Testis (tissue), 3 donors: Measurements from ENCODE around the gene STAC2. TPM values are rescaled to one million over a fixed set of nuclear protein-coding genes. Genes with fewer than 3 reads are reported as not detected.

Experiments
- DNase-seq: peaks from one replicate; pipeline ENCODE4 v3.0.0-alpha.2; 2019
- H3K27ac ChIP-seq, 2 donors: fragments of 200-600 bp; sonication (generic); one replicate each; pipeline ENCODE4 v1.5.1; 2019
- H3K27me3 ChIP-seq: fragments of 200-600 bp; sonication (generic); one replicate; pipeline ENCODE4 v1.5.1; 2019
- H3K36me3 ChIP-seq: fragments of 200-600 bp; sonication (generic); one replicate; pipeline ENCODE4 v1.5.1; 2017; ENCODE audit warnings: low read depth; ENCODE audit errors: missing control alignments
- H3K4me1 ChIP-seq: fragments of 200-600 bp; sonication (generic); one replicate; pipeline ENCODE4 v1.5.1; 2019
- H3K4me3 ChIP-seq, 2 donors: fragments of 200-600 bp; sonication (generic); one replicate each; pipeline ENCODE4 v1.5.1; 2017 to 2019
- H3K9me3 ChIP-seq: fragments of 200-600 bp; sonication (generic); one replicate; pipeline ENCODE4 v1.5.1; 2017
- CTCF ChIP-seq, 3 experiments: fragments of 450-650 bp in 2 of 3; fragments of 200-600 bp in 1 of 3; sonication (generic) in 1 of 3; IDR thresholded peaks; one replicate each; pipeline ENCODE4 v1.5.1; 2016 to 2019; ENCODE audit warnings: antibody characterized with exemption in 3 of 3, mild to moderate bottlenecking in 2 of 3, moderate library complexity in 1 of 3
- POLR2A ChIP-seq: fragments of 450-650 bp; IDR thresholded peaks from one replicate; pipeline ENCODE4 v1.6.1; 2017; ENCODE audit warnings: antibody characterized with exemption, mild to moderate bottlenecking, moderate library complexity
- WGBS, 2 donors: methylation state at CpG; one replicate each; pipeline ENCODE4 v1.1.5; 2018; 5-methylcytosine and 5-hydroxymethylcytosine counted together
- intact Hi-C: fragments of 100-400 bp; cut with DNase I; formaldehyde crosslinking; loops from one replicate; pipeline ENCODE4 v1.15.1; 2023; ENCODE audit warnings: low total_unique reads
- polyA plus RNA-seq: library from polyadenylated mRNA; stranded (reverse); fragments of 350-450 nt; fragmentation: Illumina TruSeq; extraction: RNeasy Lipid Tissue Mini Kit (QIAGEN cat#74804); gene quantifications from one replicate; pipeline ENCODE4 v1.2.3, GENCODE V29; 2014; ENCODE audit warnings: low read depth, low replicate concordance; ENCODE audit not compliant: insufficient read depth
- total RNA-seq, 2 donors: library from RNA; depleted of rRNA; stranded (reverse); fragments of >200 nt; gene quantifications; one replicate each; pipeline ENCODE4 v1.2.3, GENCODE V29; 2016

STAC2 gene
- total and polyA plus RNA-seq, 3 donors from 2014 or later = 0.24 to 1.1 (median 0.37) TPM

DNA sequence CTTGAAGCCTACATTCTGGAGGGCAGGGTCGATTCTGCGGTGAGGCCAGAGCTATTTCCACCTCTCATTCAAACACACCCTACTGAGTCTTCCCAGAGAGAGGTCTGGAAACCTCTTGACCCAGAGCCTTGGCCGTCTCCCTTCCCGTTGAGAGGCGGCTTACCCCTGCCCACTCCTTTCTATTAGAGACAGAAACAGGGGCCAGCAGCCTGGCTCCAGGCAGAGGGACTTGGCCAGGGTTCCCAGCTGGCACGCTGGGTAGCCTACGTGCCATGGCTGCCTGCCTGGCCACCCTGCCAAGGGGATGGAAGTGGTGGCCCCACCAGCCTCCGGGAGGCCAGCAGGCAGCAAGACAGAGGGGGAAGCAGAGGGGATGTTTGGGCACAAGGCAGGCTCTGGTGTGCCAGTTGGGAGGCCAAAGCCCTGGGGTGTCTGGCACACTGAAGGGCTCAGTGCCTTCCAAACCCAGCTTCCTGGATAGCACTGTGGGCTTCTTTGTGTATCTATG lies 6.0 kb downstream of the STAC2 start:
- H3K9me3 ChIP-seq = no peaks in the 10 kb centered on the region
- no peak for DNase-seq
- intact Hi-C loops = no loop called here
- H3K4me1 ChIP-seq = peaks cover 5% of the 10 kb centered on the region
- WGBS, 2 donors = 63 to 79% methylated on average over 8 of the region's 8 CpGs
- no peaks in the 10 kb centered on the region for H3K27me3 ChIP-seq
- no peaks in the 10 kb centered on the region for H3K36me3 ChIP-seq
- no peak for TF ChIP-seq CTCF (IDR thresholded peaks at IDR 0.05)
- TF ChIP-seq POLR2A = no peak
- no peak overlapping the region for H3K27ac ChIP-seq
- H3K4me3 ChIP-seq = no peak overlapping the region

DNA sequence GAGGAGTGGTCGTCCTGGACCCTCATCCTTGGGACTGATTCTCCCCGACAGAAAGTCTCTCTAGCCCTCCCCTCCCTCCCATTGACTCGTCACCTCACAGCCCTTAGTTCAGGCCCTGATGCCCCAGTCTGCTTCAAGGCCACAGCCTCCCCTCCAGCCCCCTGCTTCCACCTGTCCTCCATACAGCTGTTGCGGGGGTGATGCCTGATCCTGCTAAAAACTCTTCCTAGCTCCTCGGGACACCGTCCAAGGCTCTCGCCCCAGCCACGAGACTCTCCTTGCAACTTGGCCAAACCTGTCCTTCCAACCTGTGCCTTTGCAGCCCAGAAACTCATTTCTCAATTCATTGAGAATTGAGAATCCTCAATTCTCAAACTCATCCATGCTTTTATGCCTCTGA lies 6.8 kb downstream of the STAC2 start:
- Histone ChIP-seq H3K27ac (no peak overlapping the region), H3K4me1 (peaks cover 1% of the 10 kb centered on the region), H3K27me3 (no peaks in the 10 kb centered on the region), H3K9me3 (no peaks in the 10 kb centered on the region), H3K4me3 (no peak overlapping the region), H3K36me3 (no peaks in the 10 kb centered on the region)
- intact Hi-C loops = no loop called here
- DNase-seq = no peak
- TF ChIP-seq POLR2A (no peak), CTCF (IDR thresholded peaks at IDR 0.05) (no peak)
- 54 to 59% methylated on average over 8 of the region's 8 CpGs for WGBS, 2 donors

GRCh38 chr17:39217734-39218369 lies 7.9 kb downstream of the STAC2 start:
- TF ChIP-seq CTCF (IDR thresholded peaks at IDR 0.05) (no peak), POLR2A (no peak)
- no peaks in the 10 kb centered on the region for H3K4me1 ChIP-seq
- no peaks in the 10 kb centered on the region for H3K9me3 ChIP-seq
- intact Hi-C loops = no loop called here
- no peak for DNase-seq
- H3K4me3 ChIP-seq = no peak overlapping the region
- H3K36me3 ChIP-seq = no peaks in the 10 kb centered on the region
- no peak overlapping the region for H3K27ac ChIP-seq
- 44 to 56% methylated on average over 13 to 24 of the region's 24 CpGs for WGBS, 2 donors
- no peaks in the 10 kb centered on the region for H3K27me3 ChIP-seq

DNA sequence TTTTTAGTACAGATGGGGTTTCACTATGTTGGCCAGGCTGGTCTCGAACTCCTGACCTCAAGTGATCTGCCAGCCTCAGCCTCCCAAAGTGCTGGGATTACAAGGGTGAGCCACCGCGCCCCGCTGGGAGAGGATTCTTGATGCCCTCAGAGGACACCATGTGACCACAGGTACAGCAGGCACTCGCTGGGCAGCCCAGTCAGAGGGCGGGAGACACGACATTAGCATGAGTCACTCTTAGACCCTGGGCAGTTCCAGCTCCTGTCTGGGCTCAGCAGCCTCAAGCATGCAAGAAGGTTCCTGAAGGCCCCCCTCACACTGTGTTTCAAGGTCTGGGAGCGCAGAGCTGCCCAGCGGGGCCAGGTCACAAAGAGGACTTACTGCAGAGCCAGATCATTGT lies 11.9 kb downstream of the STAC2 start:
- no peak overlapping the region for H3K4me3 ChIP-seq
- peaks cover 13% of the 10 kb centered on the region for H3K4me1 ChIP-seq
- no peaks in the 10 kb centered on the region for H3K36me3 ChIP-seq
- H3K27me3 ChIP-seq = no peaks in the 10 kb centered on the region
- H3K9me3 ChIP-seq = no peaks in the 10 kb centered on the region
- H3K27ac ChIP-seq = no peak overlapping the region
- intact Hi-C loops = no loop called here
- WGBS, 2 donors = 77 to 90% methylated on average over 7 to 8 of the region's 9 CpGs
- DNase-seq = no peak
- TF ChIP-seq CTCF (IDR thresholded peaks at IDR 0.05) = no peak
- TF ChIP-seq POLR2A = no peak
